GM18511 (cell line): ENCODE data around the gene TFF1.
A peak's percentile ranks its signal among the peaks of the same experiment; 100 is the strongest.
"Not testable (repeated sequence)": the region's sequence is repeated elsewhere in the genome, so short reads cannot be mapped to it uniquely, and the experiment has no call there.

Source experiments
- ATAC-seq: cut with Tn5 transposase; IDR thresholded peaks from one replicate; pipeline ENCODE4 v1.9.1; 2021; ENCODE audit warnings: mild to moderate bottlenecking, moderate library complexity; ENCODE audit not compliant: unreplicated experiment

The TFF1 gene

DNA sequence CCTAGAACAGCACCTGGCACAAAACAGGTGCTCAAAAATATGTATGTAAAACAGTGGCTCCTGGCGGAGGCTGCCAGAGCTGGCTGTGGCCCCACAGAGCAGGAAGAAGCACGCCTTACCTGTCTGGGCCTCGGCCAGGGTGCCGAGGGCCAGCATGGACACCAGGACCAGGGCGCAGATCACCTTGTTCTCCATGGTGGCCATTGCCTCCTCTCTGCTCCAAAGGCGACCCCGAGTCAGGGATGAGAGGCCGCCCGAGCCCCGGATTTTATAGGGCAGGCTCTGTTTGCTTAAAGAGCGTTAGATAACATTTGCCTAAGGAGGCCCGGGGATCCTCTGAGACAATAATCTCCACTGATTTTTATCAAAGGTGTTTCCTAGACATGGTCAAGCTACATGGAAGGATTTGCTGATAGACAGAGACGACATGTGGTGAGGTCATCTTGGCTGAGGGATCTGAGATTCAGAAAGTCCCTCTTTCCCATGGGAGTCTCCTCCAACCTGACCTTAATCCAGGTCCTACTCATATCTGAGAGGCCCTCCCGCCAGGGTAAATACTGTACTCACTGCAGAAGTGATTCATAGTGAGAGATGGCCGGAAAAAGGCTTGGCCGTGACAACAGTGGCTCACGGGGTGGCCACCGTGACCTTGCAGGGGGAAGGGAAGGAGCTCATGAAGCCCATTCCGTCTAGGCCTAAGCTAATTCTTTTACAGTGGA lies at the start of gene TFF1:
TSS of gene TFF1 (minus strand) at position 244 of the 719 bp plus-strand sequence. CDS start at position 204, 40 bp downstream.
- no peak for ATAC-seq

DNA sequence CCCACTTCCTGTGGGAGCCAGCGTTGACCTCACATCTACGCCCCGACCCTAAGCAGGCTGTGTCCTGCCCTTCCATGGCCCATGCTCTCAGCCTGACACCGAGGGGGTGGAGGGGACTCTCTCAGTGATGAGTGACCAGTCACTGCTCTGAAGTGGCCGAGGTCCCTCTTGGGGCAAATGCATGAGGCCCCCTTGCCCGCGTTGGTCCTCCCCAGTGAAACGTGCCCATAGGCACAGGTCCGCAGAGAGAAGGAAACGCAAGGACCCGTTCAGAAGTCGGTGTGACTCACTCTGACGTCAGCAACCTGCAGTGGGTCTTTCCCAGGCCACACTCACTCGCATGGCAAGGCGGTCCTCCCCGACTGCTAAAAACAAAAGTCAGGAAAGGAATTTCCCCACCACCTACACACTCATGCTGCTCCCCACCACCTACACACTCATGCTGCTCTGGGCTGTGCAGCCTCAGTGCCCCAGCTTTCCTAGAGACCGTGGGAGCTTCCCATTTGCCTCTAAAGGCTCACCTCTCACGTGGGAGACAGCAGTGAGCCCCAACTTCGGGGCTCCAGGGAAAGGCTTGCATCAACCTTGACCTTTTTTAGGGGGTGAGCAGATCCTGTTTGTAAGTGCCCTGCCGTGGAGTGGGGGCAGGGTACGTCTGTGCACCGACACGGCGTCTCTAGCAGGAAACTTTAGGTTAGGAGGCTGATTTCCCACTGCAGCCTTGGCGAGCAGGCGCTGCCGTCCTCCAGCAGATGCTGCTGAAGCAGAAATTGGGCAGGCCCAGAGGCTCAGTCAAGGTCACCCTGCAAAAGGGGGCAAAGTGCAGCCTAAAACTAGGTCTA lies 48.8 kb upstream of the TFF1 start:
- peak; percentile 77 for ATAC-seq

DNA sequence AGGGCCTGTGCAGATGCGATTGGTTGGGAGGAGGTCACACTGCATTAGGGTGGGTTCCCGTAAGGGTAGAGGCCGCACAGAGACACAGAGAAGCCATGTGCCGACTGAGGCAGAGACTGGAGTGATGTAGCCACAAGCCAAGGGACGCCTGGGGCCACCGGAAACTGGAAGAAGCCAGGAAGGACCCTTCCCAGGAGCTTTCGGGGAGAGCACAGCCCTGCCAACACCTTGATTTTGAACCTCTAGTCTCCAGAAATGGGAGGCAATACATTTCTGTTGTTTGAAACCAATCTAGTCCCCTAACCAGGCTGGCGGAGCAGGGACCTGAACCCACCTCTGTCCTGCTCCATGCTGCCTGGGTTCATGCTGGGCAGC lies 48.2 kb upstream of the TFF1 start:
- no peak for ATAC-seq

DNA sequence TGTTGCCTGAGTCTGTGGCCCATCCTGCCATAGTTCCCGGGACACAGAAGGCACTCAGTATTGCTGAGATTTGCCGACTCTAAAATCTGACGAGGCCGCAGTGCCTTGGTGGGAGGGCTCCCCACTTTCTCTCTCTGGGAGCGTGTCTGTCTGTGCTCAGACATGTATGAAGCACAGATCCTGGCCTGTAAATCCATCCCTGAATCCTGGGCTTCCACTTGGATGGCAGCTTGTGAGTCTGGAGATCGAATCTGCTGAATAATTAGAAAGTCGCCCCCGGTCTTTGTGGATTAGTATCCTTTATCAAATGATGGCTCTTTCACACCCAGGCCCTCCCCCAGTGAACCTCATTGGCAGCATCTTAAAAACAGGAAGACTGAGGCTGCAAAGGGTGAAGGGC lies 47.7 kb upstream of the TFF1 start:
- no peak for ATAC-seq

DNA sequence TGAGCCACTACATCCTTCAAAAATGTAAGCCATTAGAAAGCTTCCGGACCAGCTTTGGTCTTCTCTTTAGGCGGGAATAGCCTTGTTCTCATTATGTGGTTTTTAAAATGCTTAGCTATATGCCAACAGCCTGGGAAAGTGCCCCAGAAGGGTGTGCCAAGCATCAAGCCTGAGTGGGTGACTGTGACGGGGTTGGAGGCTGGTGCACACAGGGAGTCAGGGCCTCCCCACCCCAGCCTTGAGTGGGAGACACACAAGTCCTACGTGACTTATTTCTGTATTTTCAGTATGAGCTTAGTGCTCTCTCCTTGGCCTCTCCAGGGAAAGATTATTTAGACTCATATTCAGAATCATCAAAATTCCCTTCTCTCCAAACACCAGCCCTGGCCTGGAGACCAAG lies 47.2 kb upstream of the TFF1 start:
- no peak for ATAC-seq

DNA sequence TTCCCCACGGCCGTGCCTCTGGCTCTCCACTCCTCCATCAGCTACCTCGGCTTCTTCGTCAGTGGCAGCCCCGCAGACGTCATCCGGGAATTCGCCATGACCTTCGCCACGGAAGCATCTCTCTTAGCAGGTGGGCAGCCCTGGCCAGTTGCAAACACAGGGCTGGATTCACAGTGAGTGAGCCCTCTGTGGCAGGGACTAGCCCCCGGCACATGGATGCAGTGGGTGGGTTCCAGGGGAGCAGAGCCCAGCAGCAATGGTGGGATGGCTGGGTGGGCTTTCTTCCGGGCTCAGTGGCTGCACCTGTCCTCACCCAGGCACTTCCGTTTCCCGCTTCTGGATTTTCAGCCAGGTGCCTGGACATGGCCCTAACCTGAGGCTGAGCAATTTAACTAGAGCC lies 46.8 kb upstream of the TFF1 start:
- ATAC-seq: no peak

DNA sequence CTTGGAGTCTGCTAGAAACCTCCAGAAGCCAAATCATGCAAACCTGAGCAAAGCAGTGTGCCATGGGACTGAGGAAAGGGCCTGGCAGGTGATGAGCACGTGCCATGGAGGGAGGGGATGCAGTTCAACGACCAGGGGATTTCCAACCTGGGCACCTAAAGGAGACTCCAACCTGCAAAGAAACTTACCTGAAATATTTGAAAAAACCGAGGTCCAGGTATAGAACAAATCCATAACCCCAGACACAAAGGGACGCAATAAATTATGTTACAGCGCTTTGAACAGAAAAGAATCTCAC lies 46.2 kb upstream of the TFF1 start:
- ATAC-seq: no peak

DNA sequence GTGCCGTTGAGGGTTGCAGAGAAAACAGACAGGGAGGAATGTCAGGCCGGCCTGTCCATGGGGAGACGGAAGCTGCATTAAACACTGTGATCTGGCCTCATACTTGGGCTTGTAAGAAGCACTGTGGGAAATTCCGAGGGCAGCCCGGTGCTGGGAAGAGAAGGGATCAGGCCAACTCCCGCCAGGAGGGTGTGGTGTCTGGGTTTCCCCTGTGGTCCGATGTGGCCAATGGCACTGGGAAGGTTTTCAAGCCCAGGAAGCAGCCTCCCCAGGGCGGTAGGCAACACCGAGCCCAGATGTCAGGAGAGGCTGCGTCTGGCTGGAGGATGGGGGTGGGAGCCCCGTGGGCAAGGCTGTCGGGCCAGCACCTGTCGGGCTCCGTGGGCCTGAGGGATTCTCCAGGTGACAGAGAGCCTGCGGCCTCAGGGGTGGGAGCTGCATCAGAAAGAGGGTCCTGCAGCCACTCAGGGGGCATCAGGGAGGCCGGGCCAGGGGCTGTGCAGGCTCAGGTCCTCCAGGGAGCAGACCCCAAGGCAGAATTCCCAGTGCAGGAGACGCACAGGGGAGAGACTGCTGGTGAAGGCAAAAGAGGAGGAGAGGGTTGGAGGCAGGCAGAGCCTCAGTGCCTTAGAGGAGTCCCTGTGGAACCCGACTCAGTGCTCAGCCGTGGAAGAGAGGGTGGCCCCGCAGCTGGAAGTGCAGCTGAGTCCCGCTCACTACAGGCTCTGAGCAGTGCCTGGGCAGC lies 45.7 kb upstream of the TFF1 start:
- ATAC-seq: no peak

DNA sequence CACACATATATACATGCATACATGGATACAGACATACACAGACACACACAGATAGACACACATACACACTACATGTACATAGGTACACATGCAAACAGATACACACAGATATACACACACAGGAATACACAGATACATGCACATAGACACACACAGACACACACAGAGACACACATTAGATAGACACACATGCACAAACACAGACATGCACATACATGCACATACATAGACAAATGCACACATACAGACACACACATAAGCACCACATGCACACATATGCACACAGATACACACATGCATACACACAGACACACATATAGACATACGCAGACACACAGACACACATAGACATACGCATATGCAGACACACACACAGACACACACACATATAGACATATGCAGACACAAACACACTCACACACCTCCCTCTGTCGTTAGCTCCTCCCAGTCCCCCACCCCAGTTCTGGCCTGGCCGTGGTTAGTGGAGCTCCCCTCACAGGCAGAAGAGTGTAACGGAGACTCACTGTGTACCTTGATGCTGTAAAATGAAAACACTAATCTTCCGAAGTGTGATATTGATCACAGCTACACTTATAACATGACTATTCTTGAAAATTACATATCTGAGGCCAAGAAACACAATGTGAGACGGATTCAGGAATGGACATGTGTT lies 45.0 kb upstream of the TFF1 start:
- ATAC-seq: no peak

DNA sequence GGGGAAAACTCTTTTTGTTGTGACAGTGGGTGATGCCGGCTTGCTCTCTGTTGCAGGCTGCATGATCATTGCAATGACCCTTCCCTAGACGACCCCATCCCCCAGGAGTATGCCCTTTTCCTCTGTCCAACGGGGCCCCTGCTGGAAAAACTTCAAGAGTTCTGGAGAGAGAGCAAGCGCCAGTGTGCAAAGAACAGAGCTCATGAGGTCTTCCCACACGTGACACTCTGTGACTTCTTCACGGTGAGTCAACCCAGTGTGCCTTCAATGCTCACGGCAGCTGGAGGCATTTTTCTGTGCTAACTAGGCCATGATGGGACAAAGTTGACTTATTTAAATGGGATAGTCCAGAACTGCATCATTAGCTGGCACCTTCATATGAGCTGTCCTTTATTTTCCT lies 43.0 kb upstream of the TFF1 start:
- ATAC-seq: no peak

DNA sequence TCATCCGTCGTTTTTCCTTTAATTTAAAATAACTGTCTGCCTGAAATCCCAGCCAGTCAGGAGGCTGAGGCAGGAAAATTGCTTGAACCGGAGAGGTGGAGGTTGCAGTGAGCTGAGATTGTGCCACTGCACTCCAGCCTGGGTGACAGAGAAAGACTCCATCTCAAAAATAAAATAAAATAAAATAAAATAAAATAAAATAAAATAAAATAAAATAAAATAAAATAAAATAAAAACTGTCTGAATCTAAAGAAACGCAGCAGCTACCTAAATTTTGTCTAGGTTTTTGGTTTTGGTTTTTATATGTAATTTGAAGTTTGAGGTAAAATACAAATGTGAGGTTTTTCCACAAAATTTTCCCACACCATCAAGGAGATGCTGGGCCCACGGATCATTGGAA lies 42.4 kb upstream of the TFF1 start:
- ATAC-seq: not testable (repeated sequence)

DNA sequence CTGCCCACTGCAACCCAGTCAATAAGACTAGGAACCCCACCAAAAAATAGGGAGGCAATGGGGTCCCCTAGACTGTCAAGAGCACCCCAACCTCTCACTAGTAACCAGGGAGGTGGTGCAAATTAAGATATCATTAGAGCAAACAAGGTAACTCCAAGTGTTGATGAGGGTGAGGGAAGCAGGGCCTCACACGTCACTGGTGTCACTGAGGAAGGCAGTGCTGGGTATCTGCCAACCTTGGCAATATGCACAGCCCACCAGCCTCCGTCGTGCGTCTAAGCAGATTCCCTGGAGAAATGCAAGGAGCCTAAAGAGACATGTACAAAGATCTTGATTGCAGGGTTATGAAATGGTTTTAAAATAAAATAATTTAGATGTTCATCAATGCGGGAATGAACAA lies 41.1 kb upstream of the TFF1 start:
- no peak for ATAC-seq

DNA sequence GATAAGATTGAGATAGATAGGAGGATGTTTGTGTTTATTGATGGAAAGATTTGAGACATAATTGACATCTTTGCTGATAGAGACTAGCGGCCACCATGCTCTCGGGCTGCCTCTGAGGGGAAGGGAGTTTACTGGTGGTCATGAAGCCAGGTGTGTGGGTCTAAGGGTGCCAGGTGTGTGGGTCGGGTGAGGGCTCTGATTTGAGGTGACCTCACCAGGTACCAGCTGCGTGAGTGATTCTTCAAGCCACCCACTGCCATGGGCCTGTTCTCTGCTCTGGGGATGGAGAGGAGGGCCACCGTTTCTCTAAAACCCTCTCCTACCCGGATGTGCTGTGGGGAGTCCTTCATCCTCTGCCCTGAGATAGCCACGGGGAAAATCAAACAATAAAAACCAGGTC lies 40.5 kb upstream of the TFF1 start:
- ATAC-seq: no peak

DNA sequence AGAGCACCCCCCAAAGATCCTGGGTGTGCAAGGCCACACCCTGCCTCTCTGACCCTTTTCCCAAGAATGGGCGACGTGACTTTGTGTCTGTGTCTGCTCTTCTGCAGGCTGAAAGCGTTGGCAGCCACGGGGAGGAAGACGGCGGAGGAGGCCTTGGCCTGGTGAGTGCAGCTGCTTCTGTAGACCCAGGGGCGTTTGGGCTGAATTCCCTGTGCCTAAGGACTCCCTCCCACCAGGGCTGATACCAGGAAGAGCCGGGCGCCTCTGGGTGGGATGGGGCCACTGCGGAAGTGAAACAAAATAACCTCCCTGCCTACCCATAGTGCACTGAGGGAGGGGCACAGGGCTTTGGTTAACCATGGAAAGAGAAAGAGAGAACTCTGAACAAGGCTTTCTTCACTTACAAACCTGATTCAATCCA lies 39.9 kb upstream of the TFF1 start:
- ATAC-seq: no peak

DNA sequence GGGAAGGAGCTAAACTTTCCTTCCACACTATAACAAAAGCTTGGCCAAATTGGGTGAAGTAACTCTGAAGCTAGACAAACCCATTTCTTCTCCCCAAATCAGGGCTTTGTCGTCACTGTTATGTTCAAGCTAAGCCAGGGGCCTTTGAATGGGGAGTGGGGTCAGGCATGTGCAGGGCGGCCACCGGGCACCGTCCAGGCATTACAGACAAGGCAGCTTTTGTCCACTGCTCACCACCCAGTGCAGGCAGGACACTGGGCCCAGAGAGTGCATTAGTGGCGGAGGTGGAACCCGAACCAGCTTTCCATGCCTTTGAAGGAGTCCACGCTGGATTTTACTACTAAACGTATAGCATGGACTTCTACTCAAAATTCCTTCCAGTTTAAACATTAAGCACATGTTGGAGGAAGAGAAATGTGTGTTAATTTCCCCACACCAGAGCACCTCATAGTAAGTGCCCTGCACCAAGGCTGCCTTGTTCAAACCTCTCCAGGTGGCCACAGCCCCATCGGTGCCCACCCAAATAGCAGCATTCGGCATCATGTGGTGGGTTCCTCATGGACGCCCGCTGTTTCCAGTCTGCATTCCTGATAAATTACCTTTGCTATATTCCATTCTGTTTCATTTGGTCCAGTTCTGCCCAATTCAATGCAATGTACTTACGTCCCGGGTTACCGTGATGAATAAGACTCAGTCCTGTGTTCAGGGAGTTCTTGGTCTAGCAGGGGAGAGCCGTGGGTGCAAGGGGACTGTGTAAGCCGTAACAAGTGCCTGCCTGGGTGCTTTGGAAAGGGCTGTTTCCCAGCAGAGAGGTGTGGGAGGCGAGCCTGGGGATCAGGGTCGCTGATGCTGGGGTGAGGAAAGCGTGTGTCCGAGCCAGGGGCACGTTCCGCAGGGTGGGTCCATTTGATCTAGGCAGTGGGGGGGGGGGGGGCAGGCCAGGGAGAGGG lies 39.0 kb upstream of the TFF1 start:
- no peak for ATAC-seq

DNA sequence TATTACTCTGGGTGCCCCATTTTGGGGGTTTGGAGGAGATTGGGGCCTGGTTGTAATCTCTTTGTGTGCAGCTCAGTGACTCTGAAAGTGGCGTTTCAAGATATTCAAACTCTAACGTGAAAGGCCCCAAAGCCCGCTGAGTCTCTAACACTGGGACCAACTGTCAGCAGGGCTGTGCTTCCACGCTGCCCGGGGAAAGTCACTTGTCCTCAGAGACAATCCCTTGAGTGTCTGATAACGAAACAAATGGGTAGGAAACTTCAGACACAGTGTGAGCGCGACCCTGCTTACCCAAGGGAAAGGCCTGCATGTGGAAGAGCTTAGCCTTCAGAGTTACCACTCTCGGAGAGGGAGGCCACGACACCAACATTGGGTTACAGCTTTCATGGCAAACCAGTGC lies 38.2 kb upstream of the TFF1 start:
- no peak for ATAC-seq

DNA sequence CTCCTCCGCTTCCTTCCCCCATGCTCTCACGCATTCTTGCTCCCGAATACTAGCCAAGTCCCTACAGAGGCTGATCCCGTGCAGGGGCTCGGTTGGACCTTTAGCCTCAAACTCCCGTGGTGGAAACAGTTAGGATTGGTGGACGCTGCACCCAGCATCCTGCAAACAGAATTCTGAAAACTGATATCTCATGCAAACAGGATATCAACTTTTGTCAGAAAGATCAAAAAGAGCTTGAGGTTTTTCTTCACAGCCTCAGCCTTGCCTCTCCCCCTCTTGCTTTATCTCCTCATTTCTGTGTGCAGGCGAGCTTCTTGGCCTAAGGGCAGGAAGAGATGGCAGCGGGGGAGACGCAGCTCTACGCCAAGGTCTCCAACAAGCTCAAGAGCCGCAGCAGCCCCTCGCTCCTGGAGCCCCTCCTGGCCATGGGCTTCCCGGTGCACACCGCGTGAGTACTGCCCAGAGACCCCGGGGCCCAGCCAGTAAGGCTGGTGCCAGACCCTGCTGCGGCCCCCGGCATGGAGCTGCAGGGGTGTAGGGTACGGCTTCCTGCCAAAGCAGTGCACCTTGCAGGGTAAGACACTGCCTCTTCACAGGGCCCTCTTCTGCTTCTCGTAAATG lies 37.4 kb upstream of the TFF1 start, which contains the start of gene UBASH3A:
TSS of gene UBASH3A (plus strand) at position 292 of the 621 bp plus-strand sequence. CDS start at position 336, 44 bp downstream.
- no peak for ATAC-seq

DNA sequence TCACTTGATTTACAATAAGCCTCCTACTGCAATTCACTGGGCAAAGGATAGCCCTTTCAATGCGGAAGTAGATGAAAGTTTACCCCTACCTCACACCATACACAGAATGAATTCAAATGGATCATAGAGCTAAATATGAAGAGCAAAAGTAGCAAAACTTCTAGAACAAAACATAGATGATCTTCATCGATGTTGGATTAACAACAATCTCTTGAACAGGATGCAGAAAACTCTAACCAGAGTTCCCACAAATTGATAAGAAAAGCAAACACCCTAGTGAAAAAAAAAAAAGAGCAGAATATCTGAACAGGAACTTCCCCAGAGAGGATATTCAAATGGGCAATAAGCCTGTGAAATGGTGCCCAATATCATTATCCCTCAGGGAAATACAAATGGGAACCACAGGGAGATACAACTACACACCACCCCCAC lies 35.5 kb upstream of the TFF1 start:
- no peak for ATAC-seq

DNA sequence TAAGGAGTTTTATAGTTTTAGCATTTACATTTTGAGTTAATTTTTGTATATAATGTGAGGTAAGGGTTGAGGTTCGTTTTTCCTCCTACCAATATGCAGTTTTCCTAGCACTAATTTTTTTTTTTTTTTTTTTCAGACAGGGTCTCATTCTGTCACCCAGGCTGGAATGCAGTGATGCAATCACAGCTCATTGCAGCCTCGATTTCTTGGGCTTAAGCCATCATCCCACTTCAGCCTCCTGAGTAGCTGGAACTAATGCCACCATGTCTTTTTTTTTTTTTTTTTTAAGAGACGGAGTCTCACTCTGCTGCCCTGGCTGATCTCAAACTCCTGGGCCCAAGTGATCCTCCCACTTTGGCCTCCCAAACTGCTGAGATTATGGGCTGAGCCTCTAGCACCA lies 34.8 kb upstream of the TFF1 start:
- ATAC-seq: no peak

DNA sequence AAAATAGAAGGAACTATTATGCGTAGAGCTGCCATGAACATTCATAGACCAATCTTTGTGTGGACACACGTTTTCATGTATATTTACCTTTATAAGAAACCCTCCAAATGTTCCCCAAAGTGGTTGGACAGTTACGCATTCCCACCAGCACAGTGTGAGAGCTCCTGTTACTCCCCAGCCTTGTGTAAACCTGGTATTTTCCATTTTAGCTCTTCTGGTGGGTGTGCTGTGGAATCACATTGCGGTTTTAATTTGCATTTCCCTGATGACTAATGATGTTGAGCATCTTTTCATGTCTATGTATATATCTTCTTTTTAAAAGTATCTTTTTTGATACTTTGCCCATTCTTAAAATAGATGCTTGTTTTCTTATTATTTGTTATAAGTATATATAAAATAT lies 34.2 kb upstream of the TFF1 start:
- ATAC-seq: no peak
